PC-9 (cell line): ENCODE measurements around the gene CNNM3.

Experiments used
- EZH2 ChIP-seq: fragments of 200-600 bp; sonication (generic); IDR thresholded peaks from 2 replicates; pipeline ENCODE4 v1.8.0; 2017; ENCODE audit warnings: antibody characterized with exemption, low read depth
- TF ChIP-seq, protein P1 (sequence below): fragments of 200-600 bp; sonication (generic); conservative IDR thresholded peaks from 2 replicates; pipeline ENCODE4 v1.6.1; 2017; ENCODE audit warnings: mixed run types, antibody characterized with exemption, mild to moderate bottlenecking, moderate library complexity

DNA sequence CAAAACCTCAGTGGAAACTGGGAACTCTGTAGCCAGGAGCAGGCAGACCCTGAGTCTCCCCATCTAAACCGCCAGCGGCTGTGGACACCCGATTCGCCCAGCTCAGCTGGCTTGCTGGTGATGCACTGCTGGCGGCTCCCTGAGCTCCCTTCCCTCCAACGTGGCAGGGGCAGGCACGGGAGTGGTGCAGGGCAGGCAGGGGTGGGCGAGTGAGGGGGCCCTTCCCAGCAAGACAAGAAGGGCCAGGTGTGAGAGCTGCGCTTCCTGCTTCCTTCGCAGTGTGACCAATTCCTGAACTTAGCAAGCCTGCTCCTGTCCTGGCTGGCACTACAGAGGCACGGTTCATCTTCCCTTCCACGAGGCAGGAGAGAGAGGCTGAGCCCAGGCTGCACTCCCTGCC, 66.2 kb downstream of the CNNM3 start:
- TF ChIP-seq, protein P1, sequence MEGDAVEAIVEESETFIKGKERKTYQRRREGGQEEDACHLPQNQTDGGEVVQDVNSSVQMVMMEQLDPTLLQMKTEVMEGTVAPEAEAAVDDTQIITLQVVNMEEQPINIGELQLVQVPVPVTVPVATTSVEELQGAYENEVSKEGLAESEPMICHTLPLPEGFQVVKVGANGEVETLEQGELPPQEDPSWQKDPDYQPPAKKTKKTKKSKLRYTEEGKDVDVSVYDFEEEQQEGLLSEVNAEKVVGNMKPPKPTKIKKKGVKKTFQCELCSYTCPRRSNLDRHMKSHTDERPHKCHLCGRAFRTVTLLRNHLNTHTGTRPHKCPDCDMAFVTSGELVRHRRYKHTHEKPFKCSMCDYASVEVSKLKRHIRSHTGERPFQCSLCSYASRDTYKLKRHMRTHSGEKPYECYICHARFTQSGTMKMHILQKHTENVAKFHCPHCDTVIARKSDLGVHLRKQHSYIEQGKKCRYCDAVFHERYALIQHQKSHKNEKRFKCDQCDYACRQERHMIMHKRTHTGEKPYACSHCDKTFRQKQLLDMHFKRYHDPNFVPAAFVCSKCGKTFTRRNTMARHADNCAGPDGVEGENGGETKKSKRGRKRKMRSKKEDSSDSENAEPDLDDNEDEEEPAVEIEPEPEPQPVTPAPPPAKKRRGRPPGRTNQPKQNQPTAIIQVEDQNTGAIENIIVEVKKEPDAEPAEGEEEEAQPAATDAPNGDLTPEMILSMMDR, result no peak
- TF ChIP-seq EZH2, result no peak
